Esophagus (tissue), 2 donors: ENCODE results near the gene NPM3. TPM values are rescaled to one million over a fixed set of nuclear protein-coding genes. Genes with fewer than 3 reads are reported as not detected.
A peak's percentile ranks its signal among the peaks of the same experiment; 100 is the strongest.

Experiments
- H3K27ac ChIP-seq, 2 donors: one replicate each; pipeline ENCODE4 v1.5.1; 2013; ENCODE audit warnings: low read depth in 2 of 2, mild to moderate bottlenecking in 2 of 2, inconsistent platforms in 1 of 2, low read length in 1 of 2, moderate library complexity in 1 of 2
- H3K27me3 ChIP-seq, 2 donors: one replicate each; pipeline ENCODE4 v1.6.1; 2013; ENCODE audit warnings: low read length in 2 of 2, control low read depth in 1 of 2, mild to moderate bottlenecking in 1 of 2; ENCODE audit not compliant: insufficient read depth in 2 of 2, control insufficient read depth in 1 of 2
- H3K36me3 ChIP-seq, 2 donors: one replicate each; pipeline ENCODE4 v1.6.1; 2013; ENCODE audit warnings: low read length in 1 of 2; ENCODE audit not compliant: control insufficient read depth in 2 of 2, insufficient read depth in 2 of 2
- H3K4me1 ChIP-seq, 2 donors: one replicate each; pipeline ENCODE4 v1.6.1; 2013; ENCODE audit warnings: low read length in 1 of 2; ENCODE audit not compliant: control insufficient read depth in 2 of 2, insufficient read depth in 2 of 2
- H3K4me3 ChIP-seq, 2 donors: one replicate each; pipeline ENCODE4 v1.5.1; 2013; ENCODE audit warnings: low read length in 2 of 2, mild to moderate bottlenecking in 2 of 2, low read depth in 1 of 2, moderate library complexity in 1 of 2
- H3K9me3 ChIP-seq, 2 donors: one replicate each; pipeline ENCODE4 v1.6.1; 2013; ENCODE audit warnings: mild to moderate bottlenecking in 2 of 2, low read depth in 1 of 2, low read length in 1 of 2, moderate library complexity in 1 of 2; ENCODE audit not compliant: control insufficient read depth in 2 of 2, insufficient read depth in 1 of 2
- WGBS, 2 donors: extraction: QIAGEN DNeasy Blood & Tissue Kit; methylation state at CpG; one replicate each; pipeline ENCODE4 v1.1.7; 2013; 5-methylcytosine and 5-hydroxymethylcytosine counted together
- polyA plus RNA-seq, 2 donors: library from polyadenylated mRNA; stranded (reverse); fragments of 200-250 nt; gene quantifications; one replicate each; pipeline ENCODE4 v1.2.3, GENCODE V29; 2013
- donor health status: healthy with polysubstance abuse.
- donor health status: Bipolar disorder and iron deficiency.

The NPM3 gene
- polyA plus RNA-seq, 2 donors: 13.3 to 39.2 TPM

DNA sequence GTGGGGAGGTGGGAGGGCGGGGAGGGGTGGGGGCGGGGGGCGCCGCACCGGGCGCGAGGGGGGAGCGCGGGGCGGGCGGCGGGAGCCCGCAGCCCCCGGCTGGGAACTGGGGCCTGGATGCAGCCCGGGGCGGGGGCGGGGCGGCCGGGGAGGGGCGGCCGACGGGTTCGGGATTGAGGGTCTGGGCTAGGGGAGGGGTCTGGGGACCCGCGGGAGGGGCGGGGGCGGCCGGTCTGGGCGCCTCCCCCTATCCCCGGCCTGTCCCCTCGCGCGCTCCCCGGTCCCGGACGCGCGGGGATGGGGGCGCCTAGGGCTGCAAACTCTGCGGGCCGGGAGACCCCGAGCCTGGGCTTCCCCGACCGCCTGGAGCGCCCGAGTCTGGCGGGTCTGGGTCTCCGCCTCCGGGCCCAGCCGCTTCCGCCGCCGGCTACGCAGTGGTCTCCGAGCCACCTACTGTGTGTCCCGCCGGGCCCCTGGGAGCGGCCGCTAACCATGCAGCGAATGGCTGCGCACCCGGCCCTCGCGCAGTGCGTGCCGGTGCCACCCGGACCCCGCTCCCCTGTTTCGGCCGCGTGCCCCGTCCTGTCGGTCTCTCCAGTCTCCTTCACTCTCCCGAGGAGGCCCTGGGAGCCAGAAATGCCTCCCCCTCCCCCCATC lies 7.0 kb downstream of the NPM3 start:
- peaks cover 9 to 13% of the 10 kb centered on the region in 2 donors for H3K4me1 ChIP-seq
- no peak overlapping the region for H3K27ac ChIP-seq
- no peaks in the 10 kb centered on the region for H3K9me3 ChIP-seq
- peaks cover 0 to 34% of the 10 kb centered on the region in 2 donors for H3K27me3 ChIP-seq
- H3K36me3 ChIP-seq: no peaks in the 10 kb centered on the region
- 6 to 13% methylated on average over 30 to 72 of the region's 74 CpGs for WGBS, 2 donors
- peak overlapping the region in 1 of 2 donors; percentile 40 for H3K4me3 ChIP-seq

DNA sequence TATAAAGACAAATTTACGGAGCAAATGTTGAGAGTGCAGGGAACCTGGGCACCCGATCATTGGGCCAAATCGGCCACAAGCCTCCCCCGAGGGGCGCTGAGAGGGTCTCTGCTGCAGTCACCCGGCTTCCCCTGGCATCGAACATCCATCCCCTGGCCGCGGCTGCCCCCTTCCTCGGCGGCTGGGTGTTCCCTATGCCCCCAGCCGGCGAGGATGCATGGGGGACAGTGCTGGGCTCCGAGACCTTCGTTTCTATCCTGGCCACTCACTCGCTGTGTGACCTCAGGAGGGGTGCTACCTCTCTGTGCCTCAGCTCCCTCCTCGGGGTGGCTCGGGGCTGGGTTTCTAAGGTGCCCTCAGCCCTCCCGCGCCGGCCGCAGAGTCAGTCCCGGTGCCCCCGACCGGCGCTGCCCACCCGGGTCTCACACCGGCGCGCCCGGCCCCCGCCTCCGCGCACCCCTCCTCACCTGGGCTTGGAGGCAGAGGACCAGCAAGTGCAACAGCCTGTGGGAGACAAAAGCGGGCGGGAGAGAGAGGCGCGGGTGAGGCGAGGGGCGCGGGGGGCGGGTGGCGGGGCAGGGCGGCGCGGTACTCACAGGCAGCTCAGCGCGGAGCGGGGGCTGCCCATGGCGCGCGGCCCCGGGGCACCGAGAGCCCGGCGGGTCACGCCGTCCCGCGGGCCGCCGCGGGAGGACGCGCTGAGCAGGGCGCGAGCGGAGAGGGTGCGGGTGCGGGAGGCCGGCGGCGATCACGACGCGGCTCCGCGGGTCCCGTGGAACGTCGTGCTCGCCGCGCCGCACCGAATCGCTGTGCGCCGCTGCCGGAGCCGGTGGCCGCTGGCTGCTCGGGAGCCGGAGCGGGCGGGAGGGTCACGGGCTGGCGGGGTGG lies 7.7 kb downstream of the NPM3 start, which contains the start of gene FGF8:
Gene FGF8 (minus strand): TSS at position 842 of the 888 bp plus-strand sequence. CDS start 214 bp downstream, at position 628.
- Histone ChIP-seq H3K4me1 (peaks cover 9 to 13% of the 10 kb centered on the region in 2 donors), H3K36me3 (no peaks in the 10 kb centered on the region), H3K9me3 (no peaks in the 10 kb centered on the region), H3K27me3 (peaks cover 0 to 34% of the 10 kb centered on the region in 2 donors), H3K4me3 (peak within 1 kb of the TSS in 1 of 2 donors; percentile 40), H3K27ac (no peak within 1 kb of the TSS)
- WGBS, 2 donors: 2 to 5% methylated on average over 41 to 98 of the region's 98 CpGs

DNA sequence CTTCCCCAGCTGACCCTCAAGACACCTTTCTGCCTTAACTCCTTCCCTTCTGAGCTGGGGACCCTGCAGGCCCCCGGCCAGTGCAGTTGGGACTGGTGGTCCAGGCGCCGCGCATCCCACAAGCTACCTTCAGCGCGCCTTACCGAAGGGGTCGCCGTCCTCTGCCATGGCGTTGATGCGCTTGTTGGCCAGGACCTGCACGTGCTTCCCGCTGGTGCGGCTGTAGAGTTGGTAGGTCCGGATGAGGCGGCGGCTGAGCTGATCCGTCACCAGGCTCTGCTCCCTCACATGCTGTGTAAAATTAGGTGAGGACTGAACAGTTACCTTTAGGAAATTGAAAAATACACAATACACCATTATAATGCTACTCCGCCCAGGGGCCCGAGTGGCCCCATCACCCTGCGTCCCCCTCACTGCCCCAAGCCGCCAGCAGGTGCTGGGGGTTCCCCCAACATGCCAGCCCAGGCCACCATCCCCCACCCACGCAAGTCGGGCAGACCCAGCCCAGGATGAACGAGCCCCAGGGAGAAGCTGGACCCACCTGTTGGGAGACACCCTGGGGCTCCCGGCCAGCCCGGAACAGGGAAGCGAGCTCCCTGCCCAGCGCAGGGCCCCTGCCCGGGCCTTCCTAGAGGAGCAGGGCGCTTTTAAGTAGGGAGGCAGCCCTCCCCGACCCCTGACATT lies 8.5 kb downstream of the NPM3 start:
- Histone ChIP-seq H3K4me3 (no peak overlapping the region), H3K27ac (no peak overlapping the region), H3K36me3 (no peaks in the 10 kb centered on the region), H3K9me3 (no peaks in the 10 kb centered on the region), H3K4me1 (peaks cover 5 to 10% of the 10 kb centered on the region in 2 donors), H3K27me3 (peaks cover 0 to 34% of the 10 kb centered on the region in 2 donors)
- 8% methylated on average over 32 of the region's 32 CpGs for WGBS, 2 donors

DNA sequence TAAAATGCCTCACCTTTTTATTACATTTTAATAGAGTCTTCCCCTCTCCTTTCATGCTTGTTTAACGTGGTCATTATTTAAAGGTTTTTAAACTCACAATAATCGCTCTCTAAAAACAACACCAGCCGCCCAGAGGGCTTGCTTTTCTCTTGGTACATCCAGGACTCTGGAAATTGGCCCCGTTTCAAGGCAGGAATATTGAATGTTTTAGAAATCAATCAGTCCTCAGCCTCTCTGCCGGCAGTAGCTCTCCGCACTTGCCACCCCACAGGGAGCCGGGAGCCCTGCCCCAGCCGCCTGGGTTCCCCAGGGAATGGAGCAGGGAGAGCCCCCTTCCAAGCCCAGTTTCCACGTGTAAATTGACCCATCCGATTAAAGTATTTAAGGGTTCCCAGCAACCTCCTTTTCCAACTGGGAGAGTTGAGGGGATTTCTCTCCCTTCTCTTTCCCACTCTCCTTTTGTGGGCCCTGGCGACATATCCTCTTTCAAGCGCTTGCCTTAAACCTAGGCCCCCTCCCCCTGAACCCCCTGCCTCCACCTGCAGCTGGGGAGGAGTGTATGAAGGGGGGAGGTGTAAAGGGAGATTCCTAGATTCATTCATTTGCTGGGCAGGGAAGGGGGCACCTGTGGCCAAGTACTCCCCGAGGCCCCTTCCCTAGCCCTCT lies 9.2 kb downstream of the NPM3 start:
- Histone ChIP-seq H3K27me3 (peaks cover 0 to 34% of the 10 kb centered on the region in 2 donors), H3K4me1 (peaks cover 0 to 10% of the 10 kb centered on the region in 2 donors), H3K27ac (no peak overlapping the region), H3K9me3 (no peaks in the 10 kb centered on the region), H3K4me3 (no peak overlapping the region), H3K36me3 (no peaks in the 10 kb centered on the region)
- WGBS, 2 donors: 6 to 16% methylated on average over 13 of the region's 13 CpGs

DNA sequence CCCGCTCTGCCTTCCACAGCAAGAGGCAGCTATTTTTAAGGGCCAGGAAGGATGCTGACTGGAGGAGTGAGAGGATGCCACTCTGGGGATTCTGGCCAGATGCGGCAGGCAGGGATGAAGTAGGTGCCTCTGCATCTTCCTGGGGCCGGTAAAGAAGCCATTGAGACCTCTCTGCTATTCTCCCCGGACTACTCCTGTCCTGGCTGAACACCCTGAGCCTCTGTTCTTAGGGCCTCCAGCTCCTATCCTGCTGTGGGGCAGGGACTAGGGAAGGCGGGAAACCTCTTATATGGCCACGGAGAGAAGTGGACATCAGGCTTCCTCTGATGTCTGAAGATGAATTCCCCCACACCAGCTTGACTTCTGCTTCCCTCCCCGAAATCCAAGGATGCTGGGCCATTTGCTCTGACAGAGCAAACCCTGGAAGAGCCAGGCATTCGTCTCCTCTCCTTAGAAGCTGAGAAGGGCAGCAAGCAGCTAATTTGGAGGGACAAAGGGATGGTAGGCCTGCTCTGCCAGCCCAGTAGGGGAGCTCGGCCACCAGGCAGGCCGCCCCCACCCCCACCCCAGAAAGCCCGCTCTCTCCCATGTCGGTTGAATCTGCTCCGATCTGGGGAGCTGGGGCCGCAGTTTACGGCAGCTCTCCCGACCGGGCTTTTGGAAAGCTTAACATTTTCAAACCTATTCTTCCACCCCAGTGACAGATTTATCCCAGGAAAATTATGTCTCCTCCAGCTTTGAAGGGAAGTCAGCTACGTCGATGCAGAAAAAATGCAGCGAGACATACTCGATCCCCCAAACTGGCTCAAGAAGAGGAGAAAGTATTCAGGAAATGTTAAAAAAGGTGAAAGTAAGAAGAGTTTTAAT lies 10.1 kb downstream of the NPM3 start:
- Histone ChIP-seq H3K4me1 (peaks cover 0 to 7% of the 10 kb centered on the region in 2 donors), H3K27ac (no peak overlapping the region), H3K4me3 (no peak overlapping the region), H3K9me3 (no peaks in the 10 kb centered on the region), H3K27me3 (peaks cover 0 to 34% of the 10 kb centered on the region in 2 donors), H3K36me3 (no peaks in the 10 kb centered on the region)
- 33 to 43% methylated on average over 21 of the region's 21 CpGs for WGBS, 2 donors

DNA sequence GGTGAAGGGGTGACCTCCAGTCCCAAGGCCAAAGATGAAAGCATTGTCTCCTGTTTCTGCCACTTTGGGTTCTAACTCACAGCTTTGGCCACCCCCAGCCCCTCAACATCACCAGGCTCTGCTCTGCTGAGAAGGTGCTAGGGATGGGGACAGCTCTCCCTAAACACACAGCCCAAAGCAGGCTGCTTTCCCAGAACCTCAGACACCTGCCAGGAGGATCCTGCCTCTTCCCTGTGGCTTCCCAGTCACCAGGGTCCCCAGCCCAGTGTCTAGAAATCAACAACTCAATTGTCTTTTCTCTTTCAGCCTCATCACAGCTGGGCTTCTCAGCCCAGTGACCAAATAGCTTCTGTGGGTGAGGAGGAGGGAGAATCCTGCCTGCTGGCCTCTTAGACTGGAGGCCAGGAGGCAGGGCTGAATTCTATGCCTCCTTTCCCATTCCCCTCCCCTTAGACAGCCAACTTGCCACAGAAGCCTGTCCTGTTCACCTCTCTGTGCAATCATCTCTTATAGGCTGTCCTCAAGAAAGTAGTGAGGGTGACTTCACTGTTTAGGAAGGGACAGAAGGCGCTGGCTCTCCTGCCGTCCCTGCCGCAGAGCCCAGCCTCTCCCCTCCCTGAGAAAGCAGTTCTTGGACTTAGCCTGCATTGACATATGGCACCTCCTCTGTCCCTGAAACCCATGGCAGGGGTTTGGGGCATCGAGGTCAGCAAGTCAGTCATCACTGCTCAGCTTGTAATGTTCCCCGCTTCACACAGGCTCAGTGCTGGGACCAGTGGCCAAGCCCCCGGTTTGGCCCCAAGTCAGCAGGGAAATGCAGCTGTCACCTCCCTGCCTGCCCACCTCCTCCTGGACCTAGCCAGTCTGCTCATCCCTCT lies 11.0 kb downstream of the NPM3 start:
- 76 to 79% methylated on average over 6 of the region's 6 CpGs for WGBS, 2 donors
- Histone ChIP-seq H3K27ac (no peak overlapping the region), H3K4me3 (no peak overlapping the region), H3K4me1 (peaks cover 0 to 7% of the 10 kb centered on the region in 2 donors), H3K9me3 (no peaks in the 10 kb centered on the region), H3K27me3 (peaks cover 0 to 33% of the 10 kb centered on the region in 2 donors), H3K36me3 (no peaks in the 10 kb centered on the region)

DNA sequence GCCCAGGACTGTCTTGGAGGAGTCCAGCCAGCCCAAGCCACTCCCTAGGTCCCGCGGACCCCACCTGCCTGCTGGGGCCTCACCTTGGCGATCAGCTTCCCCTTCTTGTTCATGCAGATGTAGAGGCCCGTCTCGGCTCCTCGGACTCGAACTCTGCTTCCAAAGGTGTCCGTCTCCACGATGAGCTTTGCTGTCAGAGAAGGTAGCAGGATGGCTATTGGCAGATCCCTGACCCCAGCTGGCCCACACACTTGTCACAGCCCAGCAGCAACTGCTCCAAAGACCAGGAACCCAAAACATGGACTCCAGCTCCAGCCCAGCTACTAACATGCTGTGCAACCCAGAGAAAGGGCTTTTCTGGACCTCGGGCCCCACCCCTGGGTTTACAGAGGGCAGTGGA lies 11.9 kb downstream of the NPM3 start:
- Histone ChIP-seq H3K27me3 (peaks cover 0 to 25% of the 10 kb centered on the region in 2 donors), H3K36me3 (no peaks in the 10 kb centered on the region), H3K9me3 (no peaks in the 10 kb centered on the region), H3K4me1 (peaks cover 0 to 7% of the 10 kb centered on the region in 2 donors), H3K27ac (no peak overlapping the region), H3K4me3 (no peak overlapping the region)
- 88 to 91% methylated on average over 10 of the region's 10 CpGs for WGBS, 2 donors
